Neural cell (in vitro differentiated cells): Measurements from ENCODE around the gene ENTPD8. TPM values are rescaled to one million over a fixed set of nuclear protein-coding genes. Genes with fewer than 3 reads are reported as not detected.

Experiments
- H2AFZ ChIP-seq: fragments of 200-600, 300-800 bp; sonication (generic), shearing (Covaris generic); 2 replicates; pipeline ENCODE4 v1.6.0; 2014; ENCODE audit warnings: low read depth, mild to moderate bottlenecking, antibody characterized with exemption, low read length, moderate library complexity
- H3F3A ChIP-seq: fragments of 200-600 bp; shearing (Covaris generic); 2 replicates; pipeline ENCODE4 v1.6.1; 2016; ENCODE audit warnings: mild to moderate bottlenecking, moderate library complexity, mixed read lengths, antibody characterized with exemption, low read length; ENCODE audit not compliant: insufficient read depth, poor library complexity, severe bottlenecking
- H3K27ac ChIP-seq: fragments of 200-600, 300-800 bp; sonication (generic), shearing (Covaris generic); 2 replicates; pipeline ENCODE4 v1.5.1; 2014; ENCODE audit warnings: mild to moderate bottlenecking, low read length, moderate library complexity
- H3K27me3 ChIP-seq: fragments of 300-800, 200-600 bp; sonication (generic), shearing (Covaris generic); 2 replicates; pipeline ENCODE4 v1.6.0; 2014; ENCODE audit warnings: mild to moderate bottlenecking, low read depth, low read length, moderate library complexity; ENCODE audit not compliant: insufficient read depth
- H3K36me3 ChIP-seq: fragments of 300-800, 200-600 bp; sonication (generic), shearing (Covaris generic); 2 replicates; pipeline ENCODE4 v1.5.1; 2014; ENCODE audit warnings: mild to moderate bottlenecking, antibody characterized with exemption, low read length, moderate library complexity; ENCODE audit not compliant: insufficient read depth
- H3K4me2 ChIP-seq: fragments of 300-800, 200-600 bp; sonication (generic), shearing (Covaris generic); 2 replicates; pipeline ENCODE4 v1.6.0; 2014; ENCODE audit warnings: mild to moderate bottlenecking, low read length
- H3K4me3 ChIP-seq: fragments of 300-800, 200-600 bp; sonication (generic), shearing (Covaris generic); 2 replicates; pipeline ENCODE4 v1.5.1; 2014; ENCODE audit warnings: mild to moderate bottlenecking, low read length, moderate library complexity
- H3K79me2 ChIP-seq: fragments of 200-600 bp; shearing (Covaris generic); replicated peaks from 2 replicates; pipeline ENCODE4 v1.6.0; 2014; ENCODE audit warnings: mild to moderate bottlenecking, low read length, moderate library complexity; ENCODE audit not compliant: insufficient read depth
- H3K9ac ChIP-seq: fragments of 300-800, 200-600 bp; sonication (generic), shearing (Covaris generic); 2 replicates; pipeline ENCODE4 v1.6.1; 2016; ENCODE audit warnings: mild to moderate bottlenecking, low read length, mixed read lengths
- H3K9me2 ChIP-seq: fragments of 200-600 bp; shearing (Covaris generic); 2 replicates; pipeline ENCODE4 v1.6.1; 2016; ENCODE audit warnings: mild to moderate bottlenecking, low read length, mixed read lengths; ENCODE audit not compliant: insufficient read depth
- H3K9me3 ChIP-seq: fragments of 200-600, 300-800 bp; sonication (generic), shearing (Covaris generic); 2 replicates; pipeline ENCODE4 v1.6.1; 2016; ENCODE audit warnings: mild to moderate bottlenecking, mixed run types, low read length, moderate library complexity, mixed read lengths
- H4K20me1 ChIP-seq: fragments of 200-600 bp; shearing (Covaris generic); 2 replicates; pipeline ENCODE4 v1.6.1; 2016; ENCODE audit warnings: mild to moderate bottlenecking, mixed run types; ENCODE audit not compliant: insufficient read depth
- EP300 ChIP-seq: fragments of 450-650 bp; conservative IDR thresholded peaks from 2 replicates; pipeline ENCODE4 v1.6.1; 2014; ENCODE audit warnings: antibody characterized with exemption, mild to moderate bottlenecking, moderate library complexity; ENCODE audit not compliant: poor library complexity, severe bottlenecking
- EZH2 ChIP-seq: fragments of 200-600, 300-800 bp; shearing (Covaris generic), sonication (generic); IDR thresholded peaks from 2 replicates; pipeline ENCODE4 v1.6.1; 2014; ENCODE audit warnings: antibody characterized with exemption, low read length, borderline replicate concordance, mild to moderate bottlenecking; ENCODE audit not compliant: insufficient read depth, poor library complexity, severe bottlenecking
- MXI1 ChIP-seq: fragments of 450-650 bp; conservative IDR thresholded peaks from 2 replicates; pipeline ENCODE4 v1.6.1; 2014; ENCODE audit warnings: antibody characterized with exemption, mild to moderate bottlenecking; ENCODE audit not compliant: poor library complexity, severe bottlenecking
- POLR2AphosphoS5 ChIP-seq: IDR thresholded peaks from 2 replicates; pipeline ENCODE4 v1.6.1; 2012
- RAD21 ChIP-seq: fragments of 450-650 bp; conservative IDR thresholded peaks from 2 replicates; pipeline ENCODE4 v1.6.1; 2014; ENCODE audit warnings: antibody characterized with exemption, mild to moderate bottlenecking, moderate library complexity
- SMC3 ChIP-seq: fragments of 450-650 bp; conservative IDR thresholded peaks from 2 replicates; pipeline ENCODE4 v1.6.1; 2014; ENCODE audit warnings: antibody characterized with exemption, mild to moderate bottlenecking, moderate library complexity; ENCODE audit not compliant: poor library complexity
- TAF1 ChIP-seq: IDR thresholded peaks from 2 replicates; pipeline ENCODE4 v1.6.1; 2012; ENCODE audit warnings: low read depth
- polyA plus RNA-seq: library from polyadenylated mRNA; depleted of rRNA; stranded (reverse); fragments of >200 nt; gene quantifications from 2 replicates; pipeline ENCODE4 v1.2.3, GENCODE V29; 2014
- TF ChIP-seq, protein P1 (sequence below): fragments of 450-650 bp; IDR thresholded peaks from 2 replicates; pipeline ENCODE4 v1.5.1; 2014; ENCODE audit warnings: antibody characterized with exemption, mild to moderate bottlenecking, moderate library complexity; ENCODE audit not compliant: poor library complexity, severe bottlenecking
- TF ChIP-seq, protein P2 (sequence below): IDR thresholded peaks from 2 replicates; pipeline ENCODE4 v1.6.1; 2012; ENCODE audit warnings: borderline replicate concordance

The ENTPD8 gene
- polyA plus RNA-seq, 1 donor from 2014 or later = not detected

DNA sequence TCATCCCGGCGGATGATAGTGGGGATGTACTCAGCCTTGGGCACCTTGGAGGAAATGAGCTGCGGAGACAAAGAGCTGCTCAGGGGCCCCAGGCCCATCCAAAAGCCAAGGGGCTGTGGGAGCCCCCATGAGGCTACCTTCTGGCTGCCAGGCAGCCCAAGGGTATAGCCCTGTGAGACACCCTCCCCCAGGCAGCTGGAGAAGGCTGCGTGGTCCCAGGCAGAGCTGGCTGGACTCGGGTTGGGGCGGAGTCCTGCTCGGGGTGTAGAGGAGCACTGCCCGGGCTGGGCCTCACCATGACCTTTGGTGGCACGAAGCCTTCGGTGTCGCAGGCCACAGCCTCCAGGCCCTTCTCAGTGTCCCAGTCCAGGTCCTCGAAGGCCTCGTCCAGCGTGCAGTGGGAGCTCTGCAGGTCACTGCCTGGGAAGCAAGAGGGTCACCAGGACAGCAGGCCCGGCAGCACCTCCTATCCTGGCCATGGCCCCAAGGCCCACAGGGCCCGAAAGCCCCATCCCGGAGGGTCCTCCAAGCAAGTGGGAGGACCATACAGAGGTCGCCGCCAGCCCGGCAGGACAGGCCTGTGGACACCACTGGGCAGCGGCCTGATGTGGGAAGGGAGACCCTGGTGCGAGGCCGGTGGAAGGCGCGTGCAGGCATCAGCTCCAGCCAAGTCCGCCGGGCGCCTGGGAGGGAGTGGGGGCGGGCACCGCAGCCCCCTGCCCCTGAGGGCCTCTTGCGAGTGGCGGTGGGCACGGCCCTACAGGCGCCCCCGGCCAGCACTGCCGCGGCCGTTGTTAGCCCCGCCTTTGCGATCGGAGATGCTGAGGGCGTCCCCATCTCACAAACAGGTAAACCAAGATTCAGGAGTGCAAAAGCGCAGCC lies 11.8 kb upstream of the ENTPD8 start:
- Histone ChIP-seq H3K9ac (no peak overlapping the region), H3K4me3 (no peak overlapping the region), H3F3A (no peaks in the 10 kb centered on the region), H3K36me3 (no peaks in the 10 kb centered on the region), H3K27me3 (no peaks in the 10 kb centered on the region), H4K20me1 (no peaks in the 10 kb centered on the region), H3K79me2 (no peaks in the 10 kb centered on the region), H3K9me3 (no peaks in the 10 kb centered on the region), H3K27ac (no peak overlapping the region), H2AFZ (no peak overlapping the region), H3K9me2 (no peaks in the 10 kb centered on the region), H3K4me2 (no peak overlapping the region)
- TF ChIP-seq POLR2AphosphoS5 = no peak
- no peak for TF ChIP-seq EZH2
- TF ChIP-seq, protein P1, sequence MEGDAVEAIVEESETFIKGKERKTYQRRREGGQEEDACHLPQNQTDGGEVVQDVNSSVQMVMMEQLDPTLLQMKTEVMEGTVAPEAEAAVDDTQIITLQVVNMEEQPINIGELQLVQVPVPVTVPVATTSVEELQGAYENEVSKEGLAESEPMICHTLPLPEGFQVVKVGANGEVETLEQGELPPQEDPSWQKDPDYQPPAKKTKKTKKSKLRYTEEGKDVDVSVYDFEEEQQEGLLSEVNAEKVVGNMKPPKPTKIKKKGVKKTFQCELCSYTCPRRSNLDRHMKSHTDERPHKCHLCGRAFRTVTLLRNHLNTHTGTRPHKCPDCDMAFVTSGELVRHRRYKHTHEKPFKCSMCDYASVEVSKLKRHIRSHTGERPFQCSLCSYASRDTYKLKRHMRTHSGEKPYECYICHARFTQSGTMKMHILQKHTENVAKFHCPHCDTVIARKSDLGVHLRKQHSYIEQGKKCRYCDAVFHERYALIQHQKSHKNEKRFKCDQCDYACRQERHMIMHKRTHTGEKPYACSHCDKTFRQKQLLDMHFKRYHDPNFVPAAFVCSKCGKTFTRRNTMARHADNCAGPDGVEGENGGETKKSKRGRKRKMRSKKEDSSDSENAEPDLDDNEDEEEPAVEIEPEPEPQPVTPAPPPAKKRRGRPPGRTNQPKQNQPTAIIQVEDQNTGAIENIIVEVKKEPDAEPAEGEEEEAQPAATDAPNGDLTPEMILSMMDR = no peak
- no peak for TF ChIP-seq RAD21
- TF ChIP-seq TAF1 = no peak
- no peak for TF ChIP-seq SMC3
- TF ChIP-seq MXI1 = no peak
- TF ChIP-seq EP300 = no peak
- TF ChIP-seq, protein P2, sequence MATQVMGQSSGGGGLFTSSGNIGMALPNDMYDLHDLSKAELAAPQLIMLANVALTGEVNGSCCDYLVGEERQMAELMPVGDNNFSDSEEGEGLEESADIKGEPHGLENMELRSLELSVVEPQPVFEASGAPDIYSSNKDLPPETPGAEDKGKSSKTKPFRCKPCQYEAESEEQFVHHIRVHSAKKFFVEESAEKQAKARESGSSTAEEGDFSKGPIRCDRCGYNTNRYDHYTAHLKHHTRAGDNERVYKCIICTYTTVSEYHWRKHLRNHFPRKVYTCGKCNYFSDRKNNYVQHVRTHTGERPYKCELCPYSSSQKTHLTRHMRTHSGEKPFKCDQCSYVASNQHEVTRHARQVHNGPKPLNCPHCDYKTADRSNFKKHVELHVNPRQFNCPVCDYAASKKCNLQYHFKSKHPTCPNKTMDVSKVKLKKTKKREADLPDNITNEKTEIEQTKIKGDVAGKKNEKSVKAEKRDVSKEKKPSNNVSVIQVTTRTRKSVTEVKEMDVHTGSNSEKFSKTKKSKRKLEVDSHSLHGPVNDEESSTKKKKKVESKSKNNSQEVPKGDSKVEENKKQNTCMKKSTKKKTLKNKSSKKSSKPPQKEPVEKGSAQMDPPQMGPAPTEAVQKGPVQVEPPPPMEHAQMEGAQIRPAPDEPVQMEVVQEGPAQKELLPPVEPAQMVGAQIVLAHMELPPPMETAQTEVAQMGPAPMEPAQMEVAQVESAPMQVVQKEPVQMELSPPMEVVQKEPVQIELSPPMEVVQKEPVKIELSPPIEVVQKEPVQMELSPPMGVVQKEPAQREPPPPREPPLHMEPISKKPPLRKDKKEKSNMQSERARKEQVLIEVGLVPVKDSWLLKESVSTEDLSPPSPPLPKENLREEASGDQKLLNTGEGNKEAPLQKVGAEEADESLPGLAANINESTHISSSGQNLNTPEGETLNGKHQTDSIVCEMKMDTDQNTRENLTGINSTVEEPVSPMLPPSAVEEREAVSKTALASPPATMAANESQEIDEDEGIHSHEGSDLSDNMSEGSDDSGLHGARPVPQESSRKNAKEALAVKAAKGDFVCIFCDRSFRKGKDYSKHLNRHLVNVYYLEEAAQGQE = no peak

DNA sequence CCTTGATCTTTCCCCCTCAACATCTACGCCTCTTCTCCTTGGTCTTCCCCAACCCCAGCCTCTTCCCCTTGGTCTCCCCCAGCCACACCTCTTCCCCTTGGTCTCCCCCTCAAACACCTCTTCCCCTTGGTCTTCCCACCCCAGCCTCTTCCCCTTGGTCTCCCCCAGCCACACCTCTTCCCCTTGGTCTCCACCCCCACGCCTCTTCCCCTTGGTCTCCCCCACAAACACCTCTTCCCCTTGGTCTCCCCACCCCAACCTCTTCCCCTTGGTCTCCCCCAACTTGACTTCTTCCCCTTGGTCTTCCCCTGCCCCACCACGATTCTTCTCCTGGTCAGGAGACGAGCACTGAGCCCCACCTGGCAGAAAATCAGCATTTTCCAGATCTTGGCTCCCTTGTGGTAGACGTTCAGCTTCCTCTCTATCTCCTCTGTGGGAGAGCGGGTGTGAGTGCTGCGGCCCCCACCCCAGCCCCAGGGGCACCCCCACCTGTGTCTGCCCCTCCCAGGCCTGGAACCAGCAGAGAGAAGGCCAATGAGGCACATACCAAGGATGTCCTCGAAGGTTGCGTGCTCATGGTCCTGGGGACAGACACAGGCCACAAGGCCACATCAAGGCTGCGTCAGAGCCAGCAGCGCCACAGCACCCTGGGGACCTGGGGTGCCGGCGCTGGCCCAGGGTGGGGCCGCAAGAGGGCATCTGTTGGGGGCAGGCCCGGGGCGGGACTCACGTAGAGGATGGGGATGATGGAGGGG lies 11.0 kb upstream of the ENTPD8 start:
- Histone ChIP-seq H4K20me1 (no peaks in the 10 kb centered on the region), H3K4me2 (no peak overlapping the region), H3K27ac (no peak overlapping the region), H3K36me3 (no peaks in the 10 kb centered on the region), H3K9me3 (no peaks in the 10 kb centered on the region), H3F3A (no peaks in the 10 kb centered on the region), H3K9ac (no peak overlapping the region), H2AFZ (no peak overlapping the region), H3K9me2 (no peaks in the 10 kb centered on the region), H3K27me3 (no peaks in the 10 kb centered on the region), H3K4me3 (no peak overlapping the region), H3K79me2 (no peaks in the 10 kb centered on the region)
- no peak for TF ChIP-seq MXI1
- TF ChIP-seq EZH2 = no peak
- no peak for TF ChIP-seq EP300
- TF ChIP-seq, protein P2 = no peak
- TF ChIP-seq POLR2AphosphoS5 = no peak
- no peak for TF ChIP-seq SMC3
- no peak for TF ChIP-seq TAF1
- TF ChIP-seq RAD21 = no peak
- TF ChIP-seq, protein P1 = no peak
